B cell (primary cell): ENCODE results near the gene C4orf17. TPM values are rescaled to one million over a fixed set of nuclear protein-coding genes. Genes with fewer than 3 reads are reported as not detected.
A peak's percentile ranks its signal among the peaks of the same experiment; 100 is the strongest.

Experiments used
- ATAC-seq: fragments of 200-7000 bp; cut with Tn5 transposase; one replicate; pipeline ENCODE4 v1.10.0; 2021; ENCODE audit warnings: low read depth, mild to moderate bottlenecking, moderate number of reproducible peaks, moderate library complexity
- CTCF ChIA-PET: fragments of 350-600 bp; sonication (Branson Sonifier 250); formaldehyde crosslinking; loops from one replicate; lab custom pipeline; 2021; ENCODE audit warnings: antibody characterized with exemption, inconsistent platforms; lab: Charles Lee
- POLR2A ChIA-PET: fragments of 350-600 bp; sonication (Branson Sonifier 250); formaldehyde crosslinking; loops from one replicate; lab custom pipeline; 2021; ENCODE audit warnings: antibody characterized with exemption; lab: Charles Lee
- DNase-seq: peaks from one replicate; pipeline ENCODE4 v3.0.0; 2013
- H2AFZ ChIP-seq: 2 replicates; pipeline ENCODE4 v1.6.1; 2012; ENCODE audit warnings: mild to moderate bottlenecking, low read depth, low read length; ENCODE audit not compliant: insufficient read depth, poor library complexity, severe bottlenecking
- H3K27ac ChIP-seq, 2 donors: 1 replicate in 1 of 2; 2 replicates in 1 of 2; pipeline ENCODE4 v1.5.1; 2012 to 2013; ENCODE audit warnings: low read length in 2 of 2, mild to moderate bottlenecking in 2 of 2, moderate library complexity in 1 of 2
- H3K27me3 ChIP-seq, 4 experiments: fragments of 200-600 bp in 1 of 4; sonication (generic) in 1 of 4; replicated peaks in 1 of 4; 1 replicate in 2 of 4; 2 replicates in 2 of 4; pipeline versions ENCODE4 v1.6.1 to v1.7.0; 2013 to 2016; ENCODE audit warnings: low read length in 3 of 4, mild to moderate bottlenecking in 2 of 4, mixed read lengths in 1 of 4, moderate library complexity in 1 of 4; ENCODE audit not compliant: insufficient read depth in 4 of 4, control insufficient read depth in 3 of 4; ENCODE audit errors: control extremely low read depth in 1 of 4
- H3K36me3 ChIP-seq, 2 experiments: replicated peaks in 1 of 2; 1 replicate in 1 of 2; 2 replicates in 1 of 2; pipeline versions ENCODE4 v1.6.1 to v1.7.1; 2013; ENCODE audit warnings: low read length in 1 of 2; ENCODE audit not compliant: insufficient read depth in 2 of 2, control insufficient read depth in 1 of 2; ENCODE audit errors: control extremely low read depth in 1 of 2, extremely low read depth in 1 of 2
- H3K4me1 ChIP-seq, 2 donors: fragments of 200-600 bp in 1 of 2; sonication (generic) in 1 of 2; 1 replicate in 1 of 2; 2 replicates in 1 of 2; pipeline versions ENCODE4 v1.5.1 to v1.6.1; 2013 to 2017; ENCODE audit warnings: low read length in 2 of 2; ENCODE audit not compliant: control insufficient read depth in 2 of 2, insufficient read depth in 2 of 2
- H3K4me2 ChIP-seq: replicated peaks from 2 replicates; pipeline ENCODE3; 2012; ENCODE audit warnings: mild to moderate bottlenecking, low read depth, low read length; ENCODE audit not compliant: poor library complexity, severe bottlenecking
- H3K4me3 ChIP-seq, 5 experiments: fragments of 200-600 bp in 1 of 5; sonication (generic) in 1 of 5; 1 replicate in 3 of 5; 2 replicates in 2 of 5; pipeline versions ENCODE4 v1.5.1 to v1.7.0; 2011 to 2016; ENCODE audit warnings: low read length in 4 of 5, mild to moderate bottlenecking in 4 of 5, low read depth in 2 of 5, control low read depth in 1 of 5, moderate library complexity in 1 of 5; ENCODE audit not compliant: insufficient read depth in 1 of 5; ENCODE audit errors: control extremely low read depth in 1 of 5, extremely low read depth in 1 of 5
- H3K79me2 ChIP-seq: fragments of 200-600 bp; sonication (generic); one replicate; pipeline ENCODE4 v1.6.0; 2016; ENCODE audit warnings: low read length; ENCODE audit not compliant: control insufficient read depth, insufficient read depth
- H3K9ac ChIP-seq: fragments of 200-600 bp; sonication (generic); 2 replicates; pipeline ENCODE4 v1.6.1; 2017; ENCODE audit warnings: mild to moderate bottlenecking, low read length, moderate library complexity
- H3K9me3 ChIP-seq, 3 donors: one replicate each; pipeline versions ENCODE4 v1.6.1 to v1.7.1; 2013; ENCODE audit warnings: low read length in 2 of 3; ENCODE audit not compliant: control insufficient read depth in 2 of 3, insufficient read depth in 1 of 3; ENCODE audit errors: control extremely low read depth in 1 of 3
- H4K20me1 ChIP-seq: 2 replicates; pipeline ENCODE4 v1.6.0; 2012; ENCODE audit warnings: mild to moderate bottlenecking, low read length; ENCODE audit not compliant: insufficient read depth, control insufficient read depth, poor library complexity, severe bottlenecking
- H3K27ac Mint-ChIP-seq: one replicate; pipeline ENCODE4 v1.8.0; 2021; ENCODE audit warnings: mixed read lengths
- H3K27me3 Mint-ChIP-seq: one replicate; pipeline ENCODE4 v1.8.0; 2021; ENCODE audit warnings: mixed read lengths
- H3K4me1 Mint-ChIP-seq: one replicate; pipeline ENCODE4 v1.8.0; 2021; ENCODE audit warnings: mixed read lengths
- H3K4me3 Mint-ChIP-seq: one replicate; pipeline ENCODE4 v1.8.0; 2021; ENCODE audit warnings: mixed read lengths
- H3K9me3 Mint-ChIP-seq: one replicate; pipeline ENCODE4 v1.8.0; 2022; ENCODE audit warnings: mixed read lengths; ENCODE audit not compliant: insufficient read depth
- CTCF ChIP-seq: fragments of 200-600 bp; IDR thresholded peaks from one replicate; pipeline ENCODE4 v1.8.0; 2022; ENCODE audit warnings: antibody characterized with exemption, mild to moderate bottlenecking
- EZH2 ChIP-seq: IDR thresholded peaks from 2 replicates; pipeline ENCODE4 v1.6.1; 2012; ENCODE audit warnings: borderline replicate concordance, low read depth, mild to moderate bottlenecking, moderate library complexity, low read length; ENCODE audit not compliant: insufficient read depth, poor library complexity, severe bottlenecking
- WGBS: methylation state at CpG from one replicate; pipeline ENCODE4 v1.1.5; 2013; ENCODE audit warnings: missing lambda C conversion rate; ENCODE audit not compliant: insufficient coverage; 5-methylcytosine and 5-hydroxymethylcytosine counted together
- intact Hi-C: fragments of 100-400 bp; cut with micrococcal nuclease; formaldehyde crosslinking; loops from one replicate; pipeline ENCODE4 v1.10.0; 2022
- polyA plus RNA-seq: library from polyadenylated mRNA; depleted of rRNA; stranded (reverse); fragments of >200 nt; gene quantifications from 2 replicates; pipeline ENCODE4 v1.2.3, GENCODE V29; 2012
- total RNA-seq, 2 donors: library from RNA; stranded (reverse); fragments of 120-200 nt in 1 of 2; gene quantifications; 1 replicate in 1 of 2; 2 replicates in 1 of 2; pipeline versions ENCODE4 v1.2.3 to v1.2.4, GENCODE V29; 2013 to 2022

Gene C4orf17
- total and polyA plus RNA-seq, 2 donors (not counting 1 experiment from before 2014, with no cell fraction given) = not detected

GRCh38 chr4:99574530-99575324 lies 63.9 kb downstream of the C4orf17 start, which contains the start of gene MTTP:
Gene MTTP, plus strand, starts transcription at chr4:99574824. Its CDS starts 86 bp downstream, at chr4:99574910.
- ChIA-PET CTCF (interaction anchor here (0.6 to 1.7 kb wide), 2 partner anchors 11 to 268 kb away, joined by 3 to 4 read pairs; partner anchors contain the start of gene TRMT10A), POLR2A (interaction anchor here (0.8 kb wide), 1 partner anchor 12 kb away, joined by 3 read pairs; no protein-coding TSS in a partner anchor)
- Histone ChIP-seq H3K4me3 (no peak within 1 kb of the TSS), H3K27ac (peak within 1 kb of the TSS; percentile 21 to 75), H3K27me3 (peaks cover 0 to 17% (median 3%) of the 10 kb centered on the region in 4 experiments), H3K9ac (peak within 1 kb of the TSS; percentile 30), H4K20me1 (no peaks in the 10 kb centered on the region), H3K4me1 (peaks cover 6 to 11% of the 10 kb centered on the region in 2 donors), H3K4me2 (peak within 1 kb of the TSS; percentile 57), H3K9me3 (no peaks in the 10 kb centered on the region), H2AFZ (peak within 1 kb of the TSS; percentile 60), H3K79me2 (no peaks in the 10 kb centered on the region), H3K36me3 (no peaks in the 10 kb centered on the region)
- H3K4me3 Mint-ChIP-seq = peak within 1 kb of the TSS; percentile 80
- TF ChIP-seq EZH2 (no peak), CTCF (no peak)
- H3K9me3 Mint-ChIP-seq = no peaks in the 10 kb centered on the region
- peaks cover 10% of the 10 kb centered on the region for H3K4me1 Mint-ChIP-seq
- peak; percentile 44 for DNase-seq
- peak within 1 kb of the TSS; percentile 91 for H3K27ac Mint-ChIP-seq
- no peak for ATAC-seq
- WGBS = no CpG with 5 or more reads among the region's 3 CpGs
- intact Hi-C loops = no loop called here
- peaks cover 18% of the 10 kb centered on the region for H3K27me3 Mint-ChIP-seq

DNA sequence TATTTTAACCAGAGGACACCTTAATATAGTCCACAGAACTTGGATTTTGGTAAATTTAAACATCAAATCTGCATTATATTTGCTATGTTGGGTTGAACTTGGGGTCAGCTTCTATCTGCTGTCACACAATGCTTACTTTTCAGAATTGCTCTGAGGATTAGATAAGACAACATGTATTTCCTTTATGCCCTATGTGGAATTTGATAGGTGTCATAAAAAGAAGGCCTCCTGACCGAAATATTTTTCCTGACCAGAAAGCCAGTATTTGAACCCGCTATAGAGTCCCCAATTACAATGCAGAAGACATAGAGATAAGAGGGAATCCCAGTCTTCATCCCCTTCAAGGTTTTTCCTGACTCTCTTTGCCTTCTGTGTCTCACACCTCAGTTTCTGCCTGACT lies 67.9 kb downstream of the C4orf17 start:
- TF ChIP-seq CTCF = no peak
- no peak for TF ChIP-seq EZH2
- ChIA-PET POLR2A (no interaction called here), CTCF (interaction anchor here (0.9 to 1.0 kb wide), 2 partner anchors 229 to 584 kb away, joined by 3 read pairs; no protein-coding TSS in a partner anchor)
- DNase-seq (no peak), ATAC-seq (no peak)
- H3K79me2 ChIP-seq = no peaks in the 10 kb centered on the region
- Mint-ChIP-seq H3K4me3 (no peak overlapping the region), H3K4me1 (peaks cover 10% of the 10 kb centered on the region), H3K27ac (no peak overlapping the region), H3K9me3 (no peaks in the 10 kb centered on the region), H3K27me3 (peaks cover 30% of the 10 kb centered on the region)
- H4K20me1 ChIP-seq = no peaks in the 10 kb centered on the region
- H3K4me1 ChIP-seq = peaks cover 6 to 11% of the 10 kb centered on the region in 2 donors
- intact Hi-C loops = no loop called here
- H3K4me3 ChIP-seq = no peak overlapping the region
- no peak overlapping the region for H3K27ac ChIP-seq
- WGBS = no CpG with 5 or more reads among the region's 2 CpGs
- H3K9ac ChIP-seq = no peak overlapping the region
- H3K36me3 ChIP-seq = no peaks in the 10 kb centered on the region
- H3K27me3 ChIP-seq = peaks cover 0 to 23% (median 2%) of the 10 kb centered on the region in 4 experiments
- H2AFZ ChIP-seq = no peak overlapping the region
- no peak overlapping the region for H3K4me2 ChIP-seq
- H3K9me3 ChIP-seq = peaks cover 0 to 1% (median 0%) of the 10 kb centered on the region in 3 donors
